T-helper 17 cell (primary cell): ENCODE measurements around the gene CLMN. TPM values are rescaled to one million over a fixed set of nuclear protein-coding genes. Genes with fewer than 3 reads are reported as not detected.
"Not testable (repeated sequence)": the region's sequence is repeated elsewhere in the genome, so short reads cannot be mapped to it uniquely, and the experiment has no call there.

ENCODE experiments used
- ATAC-seq: fragments of 150-1000 bp; cut with Tn5 transposase; 2 replicates; pipeline ENCODE4 v1.10.0; 2021; ENCODE audit warnings: mild to moderate bottlenecking, moderate library complexity
- DNase-seq, 3 donors: peaks; one replicate each; pipeline versions ENCODE4 v3.0.0 to v3.0.0-alpha.2; 2020 to 2021
- H3K9me3 ChIP-seq: one replicate; pipeline ENCODE4 v1.7.0; 2013; ENCODE audit warnings: low read length, mild to moderate bottlenecking; ENCODE audit not compliant: control insufficient read depth, poor library complexity, severe bottlenecking
- H3K27ac Mint-ChIP-seq: one replicate; pipeline ENCODE4 v1.8.0; 2022; ENCODE audit warnings: mild to moderate bottlenecking, moderate library complexity, mixed read lengths
- H3K27me3 Mint-ChIP-seq: one replicate; pipeline ENCODE4 v1.8.0; 2022; ENCODE audit warnings: mixed read lengths
- H3K36me3 Mint-ChIP-seq: one replicate; pipeline ENCODE4 v1.8.0; 2022; ENCODE audit warnings: low read depth, mixed read lengths
- H3K4me1 Mint-ChIP-seq: one replicate; pipeline ENCODE4 v1.8.0; 2022; ENCODE audit warnings: mild to moderate bottlenecking, mixed read lengths
- H3K4me3 Mint-ChIP-seq: one replicate; pipeline ENCODE4 v1.8.0; 2022; ENCODE audit warnings: mild to moderate bottlenecking, moderate library complexity, mixed read lengths
- total RNA-seq, 4 donors: library from RNA in 2 of 4; stranded (reverse) in 2 of 4; gene quantifications; one replicate each; pipeline ENCODE4 v1.2.3 and lab custom pipeline; 2022 to 2026

CLMN gene
- total RNA-seq, 2 donors from 2014 or later: 0.26 to 1.3 TPM

DNA sequence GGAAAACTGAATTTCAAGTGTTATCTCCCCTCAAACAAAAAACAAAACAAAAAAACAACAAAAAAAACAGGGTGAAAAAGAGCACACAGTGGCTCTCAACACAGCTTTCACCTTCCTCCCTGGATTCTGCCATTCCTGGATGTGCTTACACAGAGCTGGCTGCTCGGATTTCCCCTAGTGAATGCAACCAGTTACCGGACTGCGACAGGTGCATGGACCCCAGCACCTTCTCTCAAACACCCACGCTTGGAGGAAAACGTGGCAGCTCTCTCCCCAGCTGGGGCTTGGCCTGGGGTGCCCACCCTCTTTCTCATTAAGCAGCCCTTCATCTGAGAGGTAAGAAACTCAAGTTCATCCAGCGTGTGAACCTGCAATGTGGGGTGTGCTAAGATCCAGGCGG, 128.9 kb downstream of the CLMN start:
- H3K4me1 Mint-ChIP-seq: peaks cover 3% of the 10 kb centered on the region
- DNase-seq: no peak
- no peaks in the 10 kb centered on the region for H3K9me3 ChIP-seq
- ATAC-seq: no peak
- H3K4me3 Mint-ChIP-seq: no peak overlapping the region
- peaks cover 43% of the 10 kb centered on the region for H3K27me3 Mint-ChIP-seq
- H3K27ac Mint-ChIP-seq: no peak overlapping the region
- no peaks in the 10 kb centered on the region for H3K36me3 Mint-ChIP-seq

DNA sequence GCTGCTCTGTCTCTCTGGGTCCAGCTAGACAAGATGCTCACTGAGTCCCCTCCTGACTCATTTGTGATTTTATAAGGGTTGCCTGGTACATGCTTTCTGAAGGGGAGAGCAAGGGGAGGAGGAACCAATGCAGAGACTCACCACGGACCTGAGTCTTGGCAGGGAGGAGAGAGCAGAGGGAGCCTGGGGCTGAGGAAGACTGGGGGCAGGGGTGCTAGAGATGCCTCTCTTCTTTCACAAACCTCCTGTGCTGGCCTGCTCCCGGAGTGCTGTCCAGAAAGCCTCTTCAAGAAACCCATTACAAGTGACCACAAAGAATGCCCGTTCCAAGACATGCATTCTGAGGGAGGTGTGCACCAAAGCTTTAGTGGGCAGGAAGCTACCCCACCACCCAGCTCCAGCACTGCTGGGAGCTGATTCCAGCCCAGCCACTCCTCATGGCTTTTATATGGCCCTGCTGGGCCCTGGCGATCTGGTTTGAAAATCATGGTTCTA, 129.3 kb downstream of the CLMN start:
- no peak overlapping the region for H3K27ac Mint-ChIP-seq
- peaks cover 4% of the 10 kb centered on the region for H3K4me1 Mint-ChIP-seq
- no peak for ATAC-seq
- H3K4me3 Mint-ChIP-seq: no peak overlapping the region
- peaks cover 47% of the 10 kb centered on the region for H3K27me3 Mint-ChIP-seq
- no peaks in the 10 kb centered on the region for H3K9me3 ChIP-seq
- DNase-seq: no peak
- peaks cover 2% of the 10 kb centered on the region for H3K36me3 Mint-ChIP-seq

DNA sequence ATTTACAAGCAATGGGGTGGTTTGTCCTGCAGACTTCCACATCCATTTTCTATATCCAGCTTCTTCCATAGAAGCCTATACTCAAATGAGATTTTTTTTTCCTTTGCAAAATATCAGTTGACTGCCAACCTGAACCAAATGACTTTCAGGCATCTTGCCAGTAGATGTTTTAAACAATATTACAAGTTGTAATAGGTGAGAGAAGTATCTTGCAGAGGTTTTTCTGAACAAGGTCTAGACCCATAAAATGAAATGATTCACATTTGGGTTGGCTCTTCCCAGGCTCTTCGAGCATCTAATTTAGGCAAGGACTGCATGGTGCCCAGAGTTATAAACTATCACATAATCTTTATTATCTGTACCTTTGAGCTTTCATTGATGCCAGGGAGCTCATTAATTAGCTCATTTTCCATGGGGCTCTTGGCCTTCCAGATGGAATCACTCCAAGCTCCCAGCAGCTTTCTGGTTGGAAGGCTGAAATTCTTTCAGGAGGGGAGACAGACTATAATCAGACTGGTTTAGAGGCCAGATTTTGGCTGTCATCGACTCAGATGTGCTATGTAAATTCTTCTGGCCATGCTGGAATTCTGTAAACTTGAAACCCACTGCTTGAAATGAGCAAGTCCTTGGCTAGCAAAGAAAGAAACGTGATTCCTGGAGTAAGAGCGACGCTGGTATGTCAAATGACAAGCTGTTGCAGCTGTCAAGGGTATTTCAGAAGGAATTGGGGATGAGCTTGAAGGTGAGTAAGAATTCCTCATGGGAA, 130.2 kb downstream of the CLMN start:
- ATAC-seq: no peak
- Mint-ChIP-seq H3K4me1 (peaks cover 5% of the 10 kb centered on the region), H3K27ac (no peak overlapping the region), H3K27me3 (peaks cover 49% of the 10 kb centered on the region), H3K36me3 (peaks cover 2% of the 10 kb centered on the region), H3K4me3 (no peak overlapping the region)
- H3K9me3 ChIP-seq: no peaks in the 10 kb centered on the region
- DNase-seq: no peak

DNA sequence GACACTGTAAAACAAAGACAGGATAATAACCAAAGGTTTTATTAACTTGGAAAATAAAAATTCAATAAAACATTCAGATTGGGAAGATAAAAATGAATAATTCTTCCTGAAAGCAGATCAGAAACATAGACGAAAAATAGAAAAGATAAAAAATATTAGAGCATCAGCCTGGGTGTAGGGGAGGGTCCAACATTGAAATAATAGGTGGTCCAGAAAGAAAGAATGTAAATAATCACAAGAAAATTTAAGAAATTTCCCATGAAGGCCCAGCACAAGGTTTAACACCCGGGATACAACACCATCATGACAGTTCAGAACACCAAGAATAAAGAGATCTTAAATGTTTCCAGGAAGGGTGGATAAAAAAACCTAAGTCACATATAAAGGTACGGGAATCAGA, 131.3 kb downstream of the CLMN start:
- Mint-ChIP-seq H3K4me3 (no peak overlapping the region), H3K4me1 (peaks cover 5% of the 10 kb centered on the region), H3K27me3 (peaks cover 55% of the 10 kb centered on the region), H3K27ac (no peak overlapping the region), H3K36me3 (peaks cover 2% of the 10 kb centered on the region)
- H3K9me3 ChIP-seq: no peaks in the 10 kb centered on the region
- DNase-seq (no peak), ATAC-seq (no peak)

DNA sequence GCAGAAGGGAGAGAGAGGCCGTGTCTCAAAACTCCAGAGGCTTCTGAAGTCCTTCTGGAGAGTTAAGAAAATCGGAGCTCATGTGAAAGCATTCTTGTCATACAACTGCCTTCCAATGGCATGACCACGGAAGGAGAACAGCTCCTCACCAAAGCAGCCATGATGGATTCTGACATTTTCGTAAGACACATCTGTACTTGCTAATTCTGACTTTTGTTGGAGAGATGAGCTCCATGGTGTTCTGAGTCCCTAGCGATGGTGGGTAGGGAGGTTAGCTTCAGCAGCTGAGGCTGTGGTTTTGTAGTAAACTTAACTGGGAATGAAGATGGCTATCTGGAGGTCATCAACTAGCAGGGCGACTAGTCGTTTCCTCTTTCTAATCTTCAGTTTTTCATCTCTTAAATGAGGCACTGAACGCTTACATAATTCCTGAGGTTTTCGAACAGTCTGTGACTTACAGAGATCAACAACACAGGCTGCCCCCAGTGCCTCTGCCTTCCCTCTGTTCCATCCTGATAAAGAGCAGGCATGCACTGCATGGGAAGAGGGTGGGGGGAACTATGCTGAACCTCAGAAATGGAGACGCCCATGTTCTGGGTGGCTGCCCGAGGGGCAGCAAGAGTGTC, 133.8 kb downstream of the CLMN start:
- Mint-ChIP-seq H3K27ac (no peak overlapping the region), H3K36me3 (peaks cover 5% of the 10 kb centered on the region), H3K4me3 (no peak overlapping the region), H3K27me3 (peaks cover 56% of the 10 kb centered on the region), H3K4me1 (peaks cover 4% of the 10 kb centered on the region)
- ATAC-seq (no peak), DNase-seq (no peak)
- H3K9me3 ChIP-seq: no peaks in the 10 kb centered on the region

DNA sequence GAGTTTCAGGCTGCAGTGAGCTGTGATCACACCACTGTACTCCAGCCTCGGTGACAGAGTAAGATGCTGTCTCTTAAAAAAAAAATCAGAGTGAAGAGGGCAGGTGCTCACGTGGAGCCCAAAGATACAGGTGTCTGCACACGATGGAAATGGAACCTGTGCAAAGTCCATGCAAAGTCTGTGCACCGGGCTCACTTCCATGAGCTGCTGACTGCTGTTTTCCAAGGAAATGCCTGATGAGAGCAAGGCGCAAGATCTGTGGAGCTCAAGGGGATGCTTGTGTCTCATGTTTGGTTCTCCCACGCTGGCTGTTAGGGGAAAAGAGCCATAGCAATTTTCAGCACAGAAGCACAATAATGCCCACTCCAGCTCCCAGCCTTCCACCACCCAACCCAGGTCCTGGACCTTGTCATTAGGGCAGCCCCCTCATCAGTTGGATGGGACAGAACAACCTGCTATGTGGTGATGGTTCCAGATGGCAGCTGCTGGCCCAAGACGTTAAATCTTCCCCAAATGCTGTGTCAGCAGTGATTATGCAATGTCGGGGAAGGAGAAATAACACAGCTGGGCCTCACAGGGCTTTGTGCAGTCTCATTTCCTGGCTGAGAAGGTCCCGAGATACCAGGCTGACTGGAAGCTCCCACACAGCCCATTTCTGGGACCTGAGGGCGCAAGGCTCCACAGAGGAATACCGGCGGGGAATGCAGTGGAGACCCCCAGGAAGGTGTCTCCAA, 134.5 kb downstream of the CLMN start:
- H3K9me3 ChIP-seq: no peaks in the 10 kb centered on the region
- H3K4me3 Mint-ChIP-seq: no peak overlapping the region
- H3K27ac Mint-ChIP-seq: no peak overlapping the region
- peaks cover 49% of the 10 kb centered on the region for H3K27me3 Mint-ChIP-seq
- H3K36me3 Mint-ChIP-seq: peaks cover 8% of the 10 kb centered on the region
- peaks cover 2% of the 10 kb centered on the region for H3K4me1 Mint-ChIP-seq
- ATAC-seq (no peak), DNase-seq (no peak)

DNA sequence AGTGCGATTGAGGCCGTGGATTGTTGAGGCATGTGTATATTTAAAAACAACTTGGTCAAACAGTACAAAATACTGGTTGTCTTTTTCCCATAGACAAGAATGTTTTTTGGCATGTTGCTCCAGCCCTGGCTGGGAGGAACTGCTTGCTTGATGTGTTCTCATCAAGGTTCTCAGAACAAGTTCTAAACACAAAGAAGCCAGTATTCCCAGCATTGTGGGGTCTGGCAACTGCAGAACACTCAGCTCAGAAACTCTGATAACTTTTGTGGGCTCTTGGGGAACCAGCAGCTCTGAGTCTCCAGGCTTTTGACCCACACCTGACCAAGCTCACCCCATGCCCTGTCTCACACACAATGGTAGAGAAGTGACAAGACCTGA, 135.3 kb downstream of the CLMN start:
- H3K27ac Mint-ChIP-seq: no peak overlapping the region
- DNase-seq: no peak
- no peak overlapping the region for H3K4me3 Mint-ChIP-seq

DNA sequence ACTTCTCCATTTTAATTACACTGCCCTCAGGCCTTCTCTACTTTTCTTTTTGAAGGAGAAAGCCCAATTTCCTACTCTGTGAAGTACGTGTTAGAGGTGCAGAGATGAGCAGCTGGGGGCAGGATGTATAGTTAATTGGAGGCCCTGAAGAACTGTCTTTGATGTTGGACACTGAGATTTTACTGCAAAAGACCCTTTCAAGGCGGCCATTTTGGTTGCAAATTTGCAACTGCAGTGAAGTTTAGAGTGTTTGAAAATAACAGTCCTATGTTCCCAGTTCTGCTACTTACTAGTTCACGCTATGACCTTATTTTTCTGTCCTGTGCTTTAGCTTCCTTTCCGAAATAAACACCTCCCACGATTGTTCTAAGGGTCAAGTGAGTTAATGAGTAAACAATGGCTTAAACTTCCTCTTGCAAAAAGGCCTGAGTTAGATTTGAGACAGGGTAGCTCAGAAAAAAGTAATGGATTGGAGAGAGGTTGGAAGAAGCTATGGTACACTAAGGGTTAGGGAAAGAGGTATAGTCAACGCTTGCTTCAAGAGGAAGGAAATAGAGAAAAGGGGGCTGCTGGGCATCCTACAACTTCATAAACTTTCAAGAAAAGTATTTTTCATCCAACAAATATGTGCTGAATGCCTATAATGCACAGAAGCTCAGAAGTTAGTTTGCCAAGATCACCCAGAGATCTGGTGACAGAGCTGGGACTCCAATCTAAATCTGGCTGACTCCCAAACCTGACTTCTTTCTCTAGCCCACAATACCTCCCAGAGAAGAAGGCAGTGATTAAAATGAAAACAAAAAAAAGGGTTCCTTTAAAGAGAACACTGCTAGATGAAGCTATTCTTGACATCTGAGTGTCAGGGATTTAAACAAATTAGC, 135.9 kb downstream of the CLMN start:
- H3K9me3 ChIP-seq: no peaks in the 10 kb centered on the region
- peaks cover 51% of the 10 kb centered on the region for H3K27me3 Mint-ChIP-seq
- no peak for DNase-seq
- H3K27ac Mint-ChIP-seq: no peak overlapping the region
- peaks cover 2% of the 10 kb centered on the region for H3K4me1 Mint-ChIP-seq
- ATAC-seq: no peak
- no peak overlapping the region for H3K4me3 Mint-ChIP-seq
- H3K36me3 Mint-ChIP-seq: peaks cover 9% of the 10 kb centered on the region

More for the DNA sequence above, 135.3 kb downstream of the CLMN start:
- Mint-ChIP-seq H3K36me3 (peaks cover 8% of the 10 kb centered on the region), H3K27me3 (peaks cover 47% of the 10 kb centered on the region), H3K4me1 (peaks cover 2% of the 10 kb centered on the region)
- ATAC-seq: no peak
- H3K9me3 ChIP-seq: no peaks in the 10 kb centered on the region

DNA sequence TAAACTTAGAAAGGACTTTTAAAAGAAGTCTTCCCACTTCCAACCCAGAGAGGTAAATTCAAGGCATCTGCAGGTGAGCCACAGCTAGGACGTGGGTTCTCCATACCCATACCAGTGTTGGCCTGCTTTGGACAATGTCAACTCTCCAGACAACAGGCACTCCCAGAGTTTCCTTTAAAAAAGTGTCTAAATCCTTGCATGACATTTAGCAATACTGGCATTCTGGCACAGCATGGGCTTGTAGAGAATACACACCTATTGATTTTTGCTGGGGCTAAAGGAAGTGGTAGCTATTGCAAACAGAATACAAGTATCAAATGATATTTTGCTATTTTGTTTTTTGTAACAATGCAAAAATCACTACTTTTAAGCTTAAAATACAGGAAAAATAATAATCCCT, 136.6 kb downstream of the CLMN start:
- H3K27ac Mint-ChIP-seq: no peak overlapping the region

DNA sequence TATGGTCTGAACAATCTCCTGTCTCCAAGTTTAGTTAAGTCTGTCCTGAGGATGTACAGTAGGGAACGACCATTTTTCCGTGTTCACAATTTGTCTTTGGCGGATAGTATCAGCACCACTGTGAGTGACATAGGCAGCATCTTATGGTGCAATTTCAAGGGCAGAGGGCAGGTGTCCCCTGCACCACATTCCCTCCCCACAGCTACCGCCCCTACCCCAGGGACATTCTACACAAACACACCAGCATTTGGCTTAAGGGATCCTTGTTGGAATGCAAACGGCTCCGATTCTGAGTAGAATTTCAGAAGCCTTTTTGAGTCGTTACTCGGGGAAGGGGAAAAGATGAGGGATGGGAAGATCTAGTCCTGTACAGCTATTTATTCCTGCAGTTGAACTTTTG, 137.3 kb downstream of the CLMN start:
- Mint-ChIP-seq H3K27ac (no peak overlapping the region), H3K27me3 (peaks cover 52% of the 10 kb centered on the region), H3K4me3 (no peak overlapping the region), H3K36me3 (peaks cover 10% of the 10 kb centered on the region), H3K4me1 (peaks cover 2% of the 10 kb centered on the region)
- ATAC-seq (no peak), DNase-seq (no peak)
- no peaks in the 10 kb centered on the region for H3K9me3 ChIP-seq

More for the DNA sequence above, 136.6 kb downstream of the CLMN start:
- H3K27me3 Mint-ChIP-seq: peaks cover 53% of the 10 kb centered on the region
- DNase-seq (no peak), ATAC-seq (no peak)
- H3K36me3 Mint-ChIP-seq: peaks cover 10% of the 10 kb centered on the region
- no peak overlapping the region for H3K4me3 Mint-ChIP-seq
- peaks cover 2% of the 10 kb centered on the region for H3K4me1 Mint-ChIP-seq
- no peaks in the 10 kb centered on the region for H3K9me3 ChIP-seq

DNA sequence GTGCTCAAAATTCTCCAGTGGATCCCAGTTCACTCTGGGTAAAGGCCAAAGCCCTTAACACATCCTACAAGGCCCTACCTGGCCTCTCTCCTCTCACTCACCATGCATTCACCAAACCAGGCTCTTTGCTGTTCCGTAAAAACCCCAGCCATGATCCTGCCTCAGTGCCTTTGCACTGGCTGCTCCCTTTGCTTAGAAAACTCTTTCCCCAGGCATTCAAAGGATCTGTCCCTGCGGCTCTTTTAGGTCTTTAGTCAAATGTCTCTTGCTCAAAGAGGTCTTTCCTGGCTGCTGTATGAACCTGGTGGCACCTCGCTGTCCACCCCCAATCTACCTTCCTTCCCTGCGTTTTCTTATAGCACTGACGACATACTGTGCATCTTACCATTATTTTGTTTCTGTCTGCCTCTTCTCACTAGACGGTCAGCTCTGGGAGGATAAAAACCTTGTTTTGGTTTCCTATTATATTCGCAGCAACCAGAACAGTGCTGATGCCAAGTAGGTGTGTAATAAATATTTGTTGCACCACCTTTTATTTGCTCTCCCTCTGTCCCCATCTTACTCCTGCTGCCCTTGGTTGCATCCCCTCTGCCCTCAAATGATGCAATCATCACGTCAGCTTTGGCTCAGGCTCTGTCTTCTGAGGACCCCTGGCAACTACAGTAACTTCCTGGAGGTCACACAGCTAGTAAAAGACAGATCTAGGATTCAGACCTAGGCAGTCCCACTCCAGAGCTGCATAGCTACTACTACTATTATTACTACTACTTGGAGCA, 138.6 kb downstream of the CLMN start:
- H3K36me3 Mint-ChIP-seq: peaks cover 10% of the 10 kb centered on the region
- no peak for DNase-seq
- no peaks in the 10 kb centered on the region for H3K9me3 ChIP-seq
- H3K27me3 Mint-ChIP-seq: peaks cover 40% of the 10 kb centered on the region
- H3K4me1 Mint-ChIP-seq: peaks cover 2% of the 10 kb centered on the region
- no peak for ATAC-seq
- no peak overlapping the region for H3K4me3 Mint-ChIP-seq
- H3K27ac Mint-ChIP-seq: no peak overlapping the region

DNA sequence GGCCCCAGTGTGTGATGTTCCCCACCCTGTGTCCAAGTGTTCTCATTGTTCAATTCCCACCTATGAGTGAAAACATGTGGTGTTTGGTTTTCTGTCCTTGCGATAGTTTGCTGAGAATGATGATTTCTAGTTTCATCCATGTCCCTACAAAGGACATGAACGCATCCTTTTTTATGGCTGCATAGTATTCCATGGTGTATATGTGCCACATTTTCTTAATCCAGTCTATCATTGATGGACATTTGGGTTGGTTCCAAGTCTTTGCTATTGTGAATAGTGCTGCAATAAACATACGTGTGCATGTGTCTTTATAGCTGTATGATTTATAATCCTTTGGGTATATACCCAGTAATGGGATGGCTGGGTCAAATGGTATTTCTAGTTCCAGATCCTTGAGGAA, 144.0 kb downstream of the CLMN start:
- not testable (repeated sequence) for H3K9me3 ChIP-seq, H3K36me3 Mint-ChIP-seq, ATAC-seq, H3K4me1 Mint-ChIP-seq, DNase-seq, H3K27ac Mint-ChIP-seq, H3K4me3 Mint-ChIP-seq, H3K27me3 Mint-ChIP-seq
